Measurements from ENCODE around the gene SFXN5.
"Not testable (repeated sequence)": the region's sequence is repeated elsewhere in the genome, so short reads cannot be mapped to it uniquely, and the experiment has no call there.

Gene SFXN5

GRCh38 chr2:73103018-73103542 is 31.6 kb upstream of the SFXN5 start:
- intact Hi-C loops (cut with DNase I): no loop called here
- peak in 2 of 10 donors; percentile 88 to 89 for DNase-seq

- peak in 1 of 10 donors; percentile 77 for DNase-seq
- intact Hi-C loops (cut with DNase I): no loop called here
Measured at GRCh38 chr2:73101626-73102256, 30.2 kb upstream of the SFXN5 start.

DNA sequence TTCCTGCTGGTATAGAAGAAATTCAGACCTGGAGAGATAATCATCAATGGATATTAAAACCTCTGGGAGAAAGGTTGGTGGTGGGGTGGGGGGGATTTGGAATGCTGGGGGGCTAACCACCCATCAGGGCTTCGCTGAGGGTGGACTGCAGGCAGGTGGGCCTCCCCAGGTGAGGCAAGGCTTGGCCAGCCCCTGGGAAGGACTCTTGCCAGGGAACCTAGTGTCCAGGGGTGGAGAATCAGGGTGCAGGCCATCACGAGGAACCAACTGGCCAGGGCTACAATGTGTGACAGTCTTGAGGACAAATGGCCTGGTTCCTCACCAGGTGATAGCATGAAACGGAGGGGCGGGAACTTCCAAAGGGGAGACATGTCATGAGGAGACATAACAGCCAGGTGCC is 29.4 kb upstream of the SFXN5 start:
- peak in 1 of 10 donors; percentile 52 for DNase-seq
- intact Hi-C loops (cut with DNase I): no loop called here

DNA sequence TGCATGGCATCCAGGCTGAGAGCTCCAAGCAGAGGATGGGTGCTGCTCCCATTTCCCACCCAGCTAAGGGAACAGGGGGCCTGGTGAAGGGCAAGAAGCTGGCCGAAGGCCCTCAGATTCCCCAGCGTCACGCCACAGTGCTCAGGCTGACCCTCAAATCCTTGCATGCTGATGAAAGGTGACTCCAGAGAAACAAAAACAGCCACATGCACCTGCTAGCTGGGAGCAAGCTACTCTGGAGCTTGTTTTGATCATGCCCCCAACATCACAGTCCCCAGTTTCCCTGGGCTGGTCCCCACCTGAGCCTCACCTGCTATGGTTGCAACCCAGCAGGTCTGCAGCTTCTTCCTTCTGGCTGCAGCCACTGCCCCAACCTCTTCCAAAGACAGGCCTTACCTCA is 28.0 kb upstream of the SFXN5 start:
- intact Hi-C loops (cut with DNase I): no loop called here
- DNase-seq: peak in 1 of 10 donors; percentile 39

- intact Hi-C loops (cut with DNase I): no loop called here
- DNase-seq: no peak
Measured at GRCh38 chr2:73095910-73096309, 24.4 kb upstream of the SFXN5 start.

DNA sequence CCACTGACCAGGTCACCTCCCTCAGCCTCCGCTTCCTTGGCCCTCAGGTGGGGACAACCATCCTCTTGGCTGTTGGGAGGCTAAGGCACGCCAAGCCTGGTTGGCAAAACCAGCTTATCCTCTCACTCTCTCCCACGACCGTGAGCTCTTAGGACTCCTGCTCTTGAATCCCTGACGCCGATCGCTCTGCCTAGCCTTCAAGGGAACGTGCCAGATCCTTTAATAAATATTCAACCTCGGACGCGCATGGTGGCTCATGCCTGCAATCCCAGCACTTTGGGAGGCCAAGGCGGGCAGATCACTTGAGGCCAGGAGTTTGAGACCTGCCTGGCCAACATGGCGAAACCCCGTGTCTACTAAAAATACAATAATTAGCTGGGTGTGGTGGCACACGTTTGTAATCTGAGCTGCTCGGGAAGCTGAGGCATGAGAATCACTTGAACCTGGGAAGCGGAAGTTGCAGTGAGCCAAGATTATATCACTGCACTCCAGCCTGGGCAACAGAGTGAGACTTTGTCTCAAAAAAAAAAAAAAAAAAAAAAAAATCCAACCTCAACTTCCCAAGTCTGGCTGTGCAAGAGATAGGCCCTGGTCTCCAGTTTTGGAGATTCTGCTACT is 22.2 kb upstream of the SFXN5 start:
- intact Hi-C loops (cut with DNase I); DNase-seq: not testable (repeated sequence)

DNA sequence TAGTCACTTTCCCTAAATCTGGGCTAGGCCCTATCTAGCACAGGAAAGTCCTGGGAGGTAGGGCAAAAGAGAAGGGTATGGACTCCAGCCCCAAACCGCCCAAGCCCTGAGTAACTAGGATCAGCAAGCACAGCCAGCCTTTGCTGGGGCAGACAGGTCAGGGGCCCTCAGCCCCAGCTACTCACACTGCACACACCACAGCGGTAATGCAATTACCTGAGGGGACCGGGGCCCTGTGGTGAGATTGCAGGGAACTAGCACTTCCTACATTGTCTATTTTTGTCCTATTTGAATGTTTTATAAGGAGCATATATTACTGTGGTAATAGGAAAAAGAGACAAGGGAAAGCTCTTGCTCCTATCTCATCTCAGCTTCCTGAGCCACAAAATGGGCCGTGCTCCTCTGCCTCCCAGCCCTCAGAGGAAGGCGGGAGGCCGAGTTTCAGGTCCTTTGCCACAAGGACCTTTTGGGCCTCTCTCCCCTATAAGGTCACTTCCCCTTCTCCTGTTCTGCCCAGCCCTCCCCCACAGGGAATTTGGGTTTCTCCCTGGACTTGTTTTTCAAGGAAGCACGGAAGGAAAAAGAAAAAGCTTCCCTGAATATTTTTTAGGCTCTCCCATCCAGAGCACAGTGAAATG is 20.8 kb upstream of the SFXN5 start:
- intact Hi-C loops (cut with DNase I): no loop called here
- DNase-seq: no peak

GRCh38 chr2:73091696-73092095 is 20.2 kb upstream of the SFXN5 start:
- intact Hi-C loops (cut with DNase I): no loop called here

DNA sequence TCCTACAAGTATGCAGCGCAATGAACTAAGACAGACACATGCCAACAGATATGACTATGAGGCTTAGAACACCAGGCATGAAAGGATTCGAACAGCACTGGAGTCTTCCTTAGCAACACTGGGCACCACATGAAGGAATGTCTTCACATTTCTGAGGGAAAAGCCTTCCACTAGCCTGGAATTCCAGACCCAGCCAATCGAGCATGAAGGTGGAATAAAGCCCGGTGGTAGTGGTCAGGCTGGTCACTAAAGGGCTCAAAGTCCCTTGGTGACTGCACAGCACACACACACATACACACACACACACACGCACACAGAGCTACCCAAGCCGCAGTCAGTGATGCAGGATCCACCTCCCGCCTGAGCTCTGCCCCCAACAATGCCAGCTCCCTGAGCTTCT is 19.7 kb upstream of the SFXN5 start:
- intact Hi-C loops (cut with DNase I): no loop called here
- DNase-seq: no peak

More at GRCh38 chr2:73091696-73092095, 20.2 kb upstream of the SFXN5 start:
- no peak for DNase-seq

DNA sequence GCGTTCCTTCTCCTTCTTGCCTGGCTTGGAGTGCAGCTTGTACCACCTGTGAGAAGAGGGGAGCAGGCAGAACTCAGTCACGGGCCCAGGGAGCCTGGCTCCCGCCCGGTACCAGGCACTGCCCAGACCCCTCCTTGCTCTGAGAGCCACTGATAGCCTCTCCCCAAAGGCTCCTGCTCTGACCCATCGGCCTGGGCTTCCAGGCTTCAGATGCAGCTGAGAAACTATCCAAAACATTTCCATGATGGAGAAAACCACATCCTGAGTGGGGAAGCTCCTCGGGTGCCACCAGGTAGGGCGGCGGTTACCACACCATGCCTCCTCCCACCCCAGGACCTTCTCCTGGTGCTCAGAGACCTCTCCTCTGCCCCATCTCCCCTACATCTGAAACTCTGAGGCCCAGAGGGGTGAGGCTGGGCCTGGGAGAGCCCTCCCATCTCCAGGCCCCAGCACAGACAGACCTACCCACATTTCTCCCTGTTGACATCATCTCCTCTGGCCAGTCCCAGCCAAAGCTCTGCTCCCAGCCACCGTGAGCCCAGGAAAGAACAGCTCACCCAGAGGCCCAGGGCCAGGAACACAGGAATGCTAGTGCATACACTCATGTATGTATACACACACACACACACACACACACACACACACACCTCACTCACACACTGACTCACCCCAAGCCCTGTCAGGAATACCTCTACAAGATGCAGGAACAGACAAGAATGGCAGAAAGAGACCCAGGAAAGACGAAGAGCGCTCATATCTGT is 17.9 kb upstream of the SFXN5 start:
- intact Hi-C loops (cut with DNase I): no loop called here
- DNase-seq: no peak

- intact Hi-C loops (cut with DNase I): no loop called here
- no peak for DNase-seq
Measured at GRCh38 chr2:73088703-73089102, 17.2 kb upstream of the SFXN5 start.

GRCh38 chr2:73088211-73088610 is 16.7 kb upstream of the SFXN5 start:
- intact Hi-C loops (cut with DNase I): no loop called here
- DNase-seq: no peak

GRCh38 chr2:73087311-73087710 is 15.8 kb upstream of the SFXN5 start:
- DNase-seq: no peak
- intact Hi-C loops (cut with DNase I): loop anchor here (2.0 kb wide), 1 partner anchor 69 kb away; no protein-coding TSS in a partner anchor

DNA sequence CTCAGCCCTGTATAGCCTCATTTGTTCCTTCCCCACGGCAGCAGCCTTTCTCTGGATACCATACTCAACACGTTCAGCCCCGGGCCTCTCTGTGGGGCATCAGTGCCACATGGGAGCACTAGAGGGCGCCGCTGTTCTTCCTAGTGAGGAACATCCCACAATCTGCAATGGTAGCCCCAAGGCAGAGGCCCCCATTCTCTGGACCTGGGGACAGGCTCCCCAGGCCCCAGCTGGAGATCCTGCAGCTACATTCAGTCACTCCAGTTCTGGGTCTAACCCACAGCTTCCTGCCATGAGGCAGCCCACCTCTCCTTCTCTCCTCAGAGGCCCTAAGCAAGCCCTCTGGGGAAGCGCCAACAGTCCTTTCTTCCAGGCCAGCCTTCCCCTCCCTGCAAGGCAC is 14.2 kb upstream of the SFXN5 start:
- intact Hi-C loops (cut with DNase I): loop anchor here (1.0 to 2.0 kb wide), 3 partner anchors 71 to 92 kb away; no protein-coding TSS in a partner anchor
- DNase-seq: peak; percentile 71 to 98 (median 90)

GRCh38 chr2:73084971-73085370 is 13.5 kb upstream of the SFXN5 start:
- intact Hi-C loops (cut with DNase I): loop anchor here (1.0 to 2.0 kb wide), 2 partner anchors 78 to 92 kb away; no protein-coding TSS in a partner anchor
- DNase-seq: peak in 1 of 10 donors; percentile 71

DNA sequence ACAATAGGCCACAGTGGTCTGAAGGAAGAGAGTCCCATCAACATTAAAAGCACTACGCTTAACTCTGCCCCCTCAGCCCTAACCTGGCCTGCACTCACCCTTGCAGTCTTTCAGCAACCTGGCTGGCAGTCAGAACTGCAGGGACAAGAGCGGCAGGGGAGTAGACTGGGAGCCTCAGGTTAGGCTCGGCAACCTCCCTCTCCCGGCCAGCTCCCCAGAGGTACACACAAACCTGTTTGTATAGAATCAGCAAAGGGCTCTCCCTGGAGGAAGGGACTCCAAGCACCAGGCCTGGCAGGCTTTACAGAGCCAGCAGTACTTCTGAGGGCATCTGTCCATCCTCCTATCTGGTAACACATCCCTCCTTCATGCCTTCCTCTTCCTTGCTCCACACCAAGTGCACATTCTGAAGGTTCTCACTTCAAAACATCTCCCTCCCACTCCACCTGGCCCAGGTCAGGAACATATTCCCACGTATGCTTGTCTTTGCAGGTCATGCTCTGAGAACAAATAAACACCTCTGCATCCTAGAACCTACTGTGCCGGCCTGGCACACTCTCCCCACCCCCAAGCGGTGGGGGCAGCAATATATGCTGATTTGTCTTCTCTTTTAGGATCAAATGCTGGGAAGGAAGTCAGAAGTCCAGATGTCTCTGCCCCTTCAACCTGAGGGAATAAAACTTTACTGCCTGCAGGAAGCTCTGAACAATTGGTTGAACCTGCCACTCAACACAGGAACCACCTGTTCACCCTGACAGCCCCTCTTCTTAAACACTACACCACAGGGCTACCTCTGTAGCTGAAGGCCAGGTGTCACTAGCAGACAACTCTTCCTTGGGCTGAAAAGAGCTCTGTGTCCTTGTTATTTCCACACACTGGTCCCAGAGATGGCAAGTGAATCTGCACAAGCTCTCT is 12.6 kb upstream of the SFXN5 start:
- intact Hi-C loops (cut with DNase I): loop anchor here (2.0 kb wide), 1 partner anchor 79 kb away; no protein-coding TSS in a partner anchor
- peak in 2 of 10 donors; percentile 52 to 53 for DNase-seq

DNA sequence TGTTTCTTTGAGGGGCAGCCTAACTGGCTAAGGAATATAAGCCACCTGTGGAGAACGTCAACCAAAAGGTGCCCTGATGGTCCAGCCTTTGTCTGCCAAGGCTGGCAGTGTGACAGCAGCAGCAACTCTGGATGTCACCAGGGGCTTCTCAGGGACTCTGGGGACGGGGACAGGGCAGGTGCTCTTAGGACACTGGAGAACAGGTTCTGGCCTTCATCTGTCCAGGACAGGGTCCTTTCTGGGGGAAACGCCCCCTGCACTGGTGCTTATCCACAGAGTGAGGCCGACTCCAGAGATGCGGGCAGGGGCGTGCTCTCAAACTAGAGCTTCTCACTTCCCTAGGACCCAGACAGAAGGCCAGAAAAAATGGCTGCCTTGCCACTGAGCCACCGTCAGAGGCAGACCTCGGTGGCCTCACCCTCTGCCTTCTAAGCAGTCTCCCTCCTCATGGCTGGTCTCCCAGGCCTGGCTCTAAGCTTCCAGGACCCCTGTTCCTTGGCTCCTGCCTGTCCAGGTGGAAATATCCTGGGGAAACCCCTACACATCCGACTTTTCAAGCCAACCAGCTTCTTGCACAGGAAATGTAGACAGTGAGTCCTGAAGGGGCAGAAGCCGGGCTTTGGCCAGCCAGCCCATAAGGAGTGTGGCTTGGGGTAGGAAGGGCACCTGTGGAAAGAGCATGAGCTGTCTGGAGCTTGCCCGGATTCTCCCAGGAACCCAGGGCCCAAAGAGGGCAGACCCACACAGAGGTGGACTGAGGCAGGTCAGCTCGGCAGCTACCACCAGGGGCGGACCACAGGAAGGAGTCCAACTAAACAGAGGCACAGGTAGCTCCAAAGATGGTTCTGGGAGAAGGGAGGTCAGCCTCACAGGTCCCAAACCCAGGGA is 11.3 kb upstream of the SFXN5 start:
- DNase-seq: peak in 2 of 10 donors; percentile 53 to 58
- intact Hi-C loops (cut with DNase I): no loop called here

DNA sequence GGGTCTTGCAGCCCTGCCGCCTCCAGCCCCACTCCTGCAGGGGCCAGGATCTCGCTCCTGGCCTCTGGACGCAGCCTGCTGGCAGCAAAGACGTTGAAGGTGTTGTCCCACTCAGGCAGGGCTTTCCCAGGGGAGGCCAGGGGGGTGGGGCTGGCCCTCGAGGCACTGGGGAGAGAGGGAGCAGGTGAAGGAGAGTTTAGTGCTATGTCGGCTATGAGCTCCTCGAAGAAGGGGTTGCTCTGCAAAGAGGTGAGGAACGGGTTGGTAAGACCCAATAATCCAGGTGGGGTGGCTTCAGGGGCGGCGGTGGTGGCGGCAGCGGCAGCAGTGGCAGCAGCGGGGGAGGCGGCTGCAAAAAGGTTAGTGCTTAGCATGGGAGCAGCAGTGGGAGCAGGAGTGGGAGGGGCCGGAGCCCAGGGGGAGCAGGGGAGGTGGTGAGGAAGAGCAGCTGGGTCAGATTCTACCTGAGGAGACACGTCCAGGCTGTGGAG is 9.7 kb upstream of the SFXN5 start:
- peak in 2 of 10 donors; percentile 66 to 75 for DNase-seq
- intact Hi-C loops (cut with DNase I): no loop called here

All from posterior cingulate gyrus (tissue), 11 donors.